Thoracic aorta (tissue), 2 donors: ENCODE data around the gene CLCF1. TPM values are rescaled to one million over a fixed set of nuclear protein-coding genes. Genes with fewer than 3 reads are reported as not detected.

Experiments
- ATAC-seq: fragments of 150-250 bp; one replicate; pipeline ENCODE4 v1.8.0; 2017; ENCODE audit warnings: low read depth; ENCODE audit not compliant: insufficient number of reproducible peaks, low FRiP score
- DNase-seq: peaks from one replicate; pipeline ENCODE4 v3.0.0-alpha.2; 2020; ENCODE audit warnings: low spot score
- H3K27ac ChIP-seq, 2 donors: fragments of 200-600 bp; sonication (generic); 1 replicate in 1 of 2; 2 replicates in 1 of 2; pipeline ENCODE4 v1.5.1; 2016; ENCODE audit warnings: mild to moderate bottlenecking in 2 of 2, moderate library complexity in 2 of 2
- H3K27me3 ChIP-seq: fragments of 200-600 bp; sonication (generic); replicated peaks from 2 replicates; pipeline ENCODE4 v1.6.0; 2016; ENCODE audit warnings: mild to moderate bottlenecking; ENCODE audit not compliant: insufficient read depth
- H3K36me3 ChIP-seq: fragments of 200-600 bp; sonication (generic); one replicate; pipeline ENCODE4 v1.5.1; 2016
- H3K4me1 ChIP-seq, 2 donors: fragments of 200-600 bp; sonication (generic); 1 replicate in 1 of 2; 2 replicates in 1 of 2; pipeline versions ENCODE4 v1.5.1 to v1.6.0; 2016; ENCODE audit warnings: low read depth in 2 of 2, mild to moderate bottlenecking in 1 of 2; ENCODE audit not compliant: control insufficient read depth in 1 of 2
- H3K4me3 ChIP-seq: fragments of 200-600 bp; sonication (generic); 2 replicates; pipeline ENCODE4 v1.5.1; 2016; ENCODE audit warnings: mild to moderate bottlenecking
- H3K9me3 ChIP-seq: fragments of 200-600 bp; sonication (generic); 2 replicates; pipeline ENCODE4 v1.5.1; 2016
- total RNA-seq, 2 donors: library from RNA; depleted of rRNA; stranded (reverse); fragments of >200 nt; gene quantifications; one replicate each; pipeline versions ENCODE4 v1.1.0 to v1.2.3, GENCODE V29; 2016
- TF ChIP-seq, protein P1 (sequence below): fragments of 200-600 bp; sonication (generic); IDR thresholded peaks from one replicate; pipeline ENCODE4 v1.5.1; 2019; ENCODE audit warnings: antibody characterized with exemption

Gene CLCF1
- total RNA-seq, 2 donors from 2014 or later = 27.1 to 38.1 TPM

DNA sequence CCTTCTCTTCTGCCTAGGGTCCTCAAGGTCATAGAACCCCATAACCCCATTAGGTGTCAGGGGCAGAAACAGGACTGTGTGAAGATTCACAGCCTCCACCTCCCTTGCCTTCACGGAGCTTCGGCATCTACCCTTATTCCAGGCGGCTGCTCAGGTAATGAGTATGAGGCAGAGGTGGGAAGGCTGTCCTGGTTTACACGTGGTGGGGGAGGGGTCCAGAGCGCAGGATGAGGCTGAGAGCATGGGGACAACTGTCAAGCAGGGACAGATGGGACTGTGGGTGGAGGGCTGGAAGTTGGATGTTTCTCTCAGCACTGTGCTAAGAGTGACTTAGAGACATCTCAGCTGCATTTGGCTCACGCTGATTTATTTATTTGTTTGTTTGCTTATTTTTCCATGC lies 14.1 kb upstream of the CLCF1 start:
- Histone ChIP-seq H3K4me3 (no peak overlapping the region), H3K9me3 (no peaks in the 10 kb centered on the region), H3K27ac (no peak overlapping the region), H3K4me1 (peaks cover 4 to 33% of the 10 kb centered on the region in 2 donors), H3K36me3 (no peaks in the 10 kb centered on the region), H3K27me3 (no peaks in the 10 kb centered on the region)
- TF ChIP-seq, protein P1, sequence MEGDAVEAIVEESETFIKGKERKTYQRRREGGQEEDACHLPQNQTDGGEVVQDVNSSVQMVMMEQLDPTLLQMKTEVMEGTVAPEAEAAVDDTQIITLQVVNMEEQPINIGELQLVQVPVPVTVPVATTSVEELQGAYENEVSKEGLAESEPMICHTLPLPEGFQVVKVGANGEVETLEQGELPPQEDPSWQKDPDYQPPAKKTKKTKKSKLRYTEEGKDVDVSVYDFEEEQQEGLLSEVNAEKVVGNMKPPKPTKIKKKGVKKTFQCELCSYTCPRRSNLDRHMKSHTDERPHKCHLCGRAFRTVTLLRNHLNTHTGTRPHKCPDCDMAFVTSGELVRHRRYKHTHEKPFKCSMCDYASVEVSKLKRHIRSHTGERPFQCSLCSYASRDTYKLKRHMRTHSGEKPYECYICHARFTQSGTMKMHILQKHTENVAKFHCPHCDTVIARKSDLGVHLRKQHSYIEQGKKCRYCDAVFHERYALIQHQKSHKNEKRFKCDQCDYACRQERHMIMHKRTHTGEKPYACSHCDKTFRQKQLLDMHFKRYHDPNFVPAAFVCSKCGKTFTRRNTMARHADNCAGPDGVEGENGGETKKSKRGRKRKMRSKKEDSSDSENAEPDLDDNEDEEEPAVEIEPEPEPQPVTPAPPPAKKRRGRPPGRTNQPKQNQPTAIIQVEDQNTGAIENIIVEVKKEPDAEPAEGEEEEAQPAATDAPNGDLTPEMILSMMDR = no peak
- ATAC-seq (no peak), DNase-seq (no peak)

DNA sequence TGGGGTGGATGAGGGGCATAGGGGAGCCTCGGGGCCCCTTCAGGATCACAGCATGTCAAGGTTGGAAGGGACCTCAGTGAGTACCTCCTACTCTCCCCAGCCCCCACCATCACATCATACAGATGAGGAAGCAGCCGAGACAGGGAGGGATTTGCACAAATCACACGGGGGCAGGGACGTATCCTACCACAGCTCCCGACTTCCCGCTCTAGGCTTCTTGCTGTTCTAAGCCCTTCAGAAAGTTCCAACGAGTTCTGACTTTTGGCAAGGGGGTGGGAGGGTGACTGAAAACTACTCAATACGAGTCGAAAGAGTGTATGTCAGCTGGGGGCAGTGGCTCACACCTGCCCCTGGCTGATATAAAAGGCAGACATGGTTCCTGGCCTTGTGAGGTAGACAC lies 13.7 kb upstream of the CLCF1 start:
- no peak overlapping the region for H3K4me3 ChIP-seq
- no peak overlapping the region for H3K27ac ChIP-seq
- no peak for DNase-seq
- TF ChIP-seq, protein P1 = no peak
- no peak for ATAC-seq
- no peaks in the 10 kb centered on the region for H3K9me3 ChIP-seq
- H3K36me3 ChIP-seq = no peaks in the 10 kb centered on the region
- H3K4me1 ChIP-seq = peaks cover 3 to 30% of the 10 kb centered on the region in 2 donors
- no peaks in the 10 kb centered on the region for H3K27me3 ChIP-seq

DNA sequence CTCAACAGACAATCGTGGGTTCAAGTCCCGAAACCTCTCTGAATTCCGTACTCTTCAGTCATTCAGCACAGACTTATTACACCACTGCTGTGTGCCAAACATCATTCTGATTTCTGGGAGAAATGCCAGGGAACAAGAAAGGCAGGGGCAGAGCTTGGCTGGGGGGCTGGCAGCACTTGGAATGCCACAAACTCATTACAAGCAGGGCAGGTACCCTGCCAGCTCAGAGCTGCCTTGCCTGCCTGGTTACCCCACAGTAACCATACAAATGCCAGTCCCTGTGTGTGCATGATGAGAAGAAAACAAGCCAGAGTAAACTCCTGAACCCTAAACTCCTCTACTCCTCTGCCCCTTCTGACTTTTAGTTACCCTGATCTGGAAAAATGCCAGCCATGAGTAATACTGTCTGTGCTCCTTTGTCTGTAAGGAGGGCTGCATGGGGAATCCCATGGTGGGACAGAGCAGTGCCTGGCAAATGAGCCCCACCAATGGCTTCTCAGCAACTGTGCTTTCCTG lies 11.5 kb upstream of the CLCF1 start:
- DNase-seq (no peak), ATAC-seq (no peak)
- TF ChIP-seq, protein P1 = no peak
- Histone ChIP-seq H3K4me3 (no peak overlapping the region), H3K27ac (peak overlapping the region in 1 of 2 donors; percentile 5), H3K4me1 (peaks cover 0 to 15% of the 10 kb centered on the region in 2 donors), H3K9me3 (no peaks in the 10 kb centered on the region), H3K27me3 (no peaks in the 10 kb centered on the region), H3K36me3 (no peaks in the 10 kb centered on the region)

DNA sequence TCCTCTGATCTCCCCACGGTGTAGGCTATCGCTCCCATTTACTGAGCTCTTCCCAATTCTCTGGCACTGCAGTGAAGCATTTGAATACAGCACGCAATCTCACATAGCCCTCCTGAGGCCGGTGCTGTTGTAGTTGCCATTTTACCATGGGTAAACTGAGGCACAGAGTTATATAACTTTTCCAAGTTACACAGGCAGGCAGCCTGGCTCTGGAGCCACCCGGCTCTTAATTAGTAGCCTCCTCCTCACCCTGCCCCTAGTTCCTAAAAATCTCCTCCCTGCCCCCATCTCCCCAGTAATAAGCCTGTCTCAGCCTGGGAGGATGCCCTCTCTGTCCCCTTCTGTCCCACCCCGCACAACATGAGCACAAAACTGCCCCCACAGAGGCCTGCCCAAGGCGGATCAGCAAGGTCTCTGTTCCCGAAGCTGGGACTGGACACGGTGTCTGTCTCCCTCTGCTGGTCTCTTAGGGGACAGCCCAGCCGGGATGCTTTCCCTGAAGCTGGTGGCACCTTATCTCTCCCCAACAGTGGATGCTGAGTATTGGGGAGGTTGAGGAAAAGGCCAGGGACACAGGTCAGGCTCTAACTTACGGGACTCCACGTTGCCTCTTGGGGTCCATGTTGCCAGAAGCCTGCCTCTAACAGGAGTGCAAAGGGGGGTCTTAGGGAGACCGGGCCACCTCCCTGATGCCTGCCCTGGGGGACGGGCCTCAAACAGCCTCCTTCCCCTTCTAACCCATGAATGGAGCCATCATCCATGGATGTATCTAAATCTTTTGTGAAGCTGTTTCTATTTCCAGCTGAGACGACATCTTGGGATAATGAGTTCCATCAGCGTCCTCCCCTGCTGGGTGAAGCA lies 9.1 kb upstream of the CLCF1 start:
- TF ChIP-seq, protein P1 = peak; percentile 97

DNA sequence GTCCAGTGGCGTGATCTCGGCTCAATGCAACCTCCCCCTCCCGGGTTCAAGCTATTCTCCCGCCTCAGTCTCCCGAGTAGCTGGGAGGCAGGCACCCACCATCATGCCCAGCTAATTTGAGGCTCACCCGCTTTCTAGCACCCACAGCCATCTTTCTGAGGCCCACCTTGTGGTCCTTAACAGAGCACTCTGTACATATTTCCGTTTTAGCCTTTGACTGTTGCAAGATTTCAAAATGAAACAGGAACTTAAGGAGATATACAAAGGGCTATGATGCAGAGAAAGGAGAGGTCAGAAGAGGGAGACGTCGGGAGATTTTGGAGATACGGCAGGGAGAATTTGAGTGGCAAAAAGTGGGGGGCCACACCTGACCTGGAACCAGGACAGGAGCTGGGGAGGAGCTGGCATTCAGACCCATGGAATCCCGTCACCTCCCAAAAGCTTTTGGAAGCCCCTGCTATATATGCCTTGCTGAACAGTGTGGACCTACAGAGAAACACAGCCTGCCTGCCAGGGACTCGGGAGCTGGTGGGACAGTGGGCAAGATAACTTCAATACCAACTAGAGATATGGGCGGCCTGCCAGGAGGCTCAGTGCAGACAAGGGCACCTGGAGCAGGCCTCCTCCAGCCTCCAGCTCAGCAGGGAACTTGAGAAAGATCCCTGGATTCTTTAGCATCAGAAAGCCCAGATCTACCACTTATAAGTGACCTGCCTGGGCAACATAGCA lies 8.0 kb upstream of the CLCF1 start:
- H3K4me3 ChIP-seq = no peak overlapping the region
- H3K36me3 ChIP-seq = no peaks in the 10 kb centered on the region
- no peak for ATAC-seq
- peaks cover 0 to 15% of the 10 kb centered on the region in 2 donors for H3K4me1 ChIP-seq
- H3K9me3 ChIP-seq = no peaks in the 10 kb centered on the region
- H3K27me3 ChIP-seq = no peaks in the 10 kb centered on the region
- DNase-seq = no peak
- no peak overlapping the region for H3K27ac ChIP-seq
- TF ChIP-seq, protein P1 = no peak

More for the DNA sequence above, 9.1 kb upstream of the CLCF1 start:
- H3K27me3 ChIP-seq = no peaks in the 10 kb centered on the region
- DNase-seq = no peak
- H3K36me3 ChIP-seq = no peaks in the 10 kb centered on the region
- ATAC-seq = no peak
- H3K9me3 ChIP-seq = no peaks in the 10 kb centered on the region
- peaks cover 0 to 15% of the 10 kb centered on the region in 2 donors for H3K4me1 ChIP-seq
- H3K4me3 ChIP-seq = no peak overlapping the region
- H3K27ac ChIP-seq = no peak overlapping the region
